Mesenteric fat pad (tissue), 1 donor: Measurements from ENCODE around the gene F2R. TPM values are rescaled to one million over a fixed set of nuclear protein-coding genes. Genes with fewer than 3 reads are reported as not detected.
"Not testable (repeated sequence)": the region's sequence is repeated elsewhere in the genome, so short reads cannot be mapped to it uniquely, and the experiment has no call there.

Experiments used
- DNase-seq: peaks from one replicate; pipeline ENCODE4 v3.0.0-alpha.2; 2020; ENCODE audit warnings: low spot score
- total RNA-seq: library from RNA; stranded (reverse); fragmentation: NEBNext Ultra II Directional; extraction: Animal tissue kit (Norgen Biotek cat#: 25700); gene quantifications from one replicate; pipeline ENCODE4 v1.2.1, GENCODE V29; 2021
- donor health status: DM: yes; HTN: yes; CAD: no.

The F2R gene
- total RNA-seq, 1 donor from 2014 or later = 4.9 TPM

DNA sequence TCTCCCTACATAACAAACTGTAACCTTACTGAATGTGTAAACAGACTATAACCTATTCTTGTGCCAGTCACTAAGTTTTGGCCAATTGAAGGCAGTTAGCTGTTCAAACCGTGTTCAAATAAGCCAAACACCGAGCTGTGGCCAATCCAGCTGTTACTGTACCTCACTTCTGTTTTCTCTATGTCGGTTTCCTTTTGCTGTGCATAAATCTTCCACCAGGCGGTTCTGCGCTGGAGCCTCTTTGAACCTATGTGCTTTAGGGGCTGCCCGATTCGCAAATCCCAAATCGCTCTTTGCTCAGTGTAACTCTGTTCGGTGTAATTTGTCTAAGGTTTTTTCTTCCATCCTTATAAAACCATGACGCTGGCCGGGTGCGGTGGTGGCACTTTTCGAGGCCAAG lies 31.8 kb downstream of the F2R start:
- no peak for DNase-seq

DNA sequence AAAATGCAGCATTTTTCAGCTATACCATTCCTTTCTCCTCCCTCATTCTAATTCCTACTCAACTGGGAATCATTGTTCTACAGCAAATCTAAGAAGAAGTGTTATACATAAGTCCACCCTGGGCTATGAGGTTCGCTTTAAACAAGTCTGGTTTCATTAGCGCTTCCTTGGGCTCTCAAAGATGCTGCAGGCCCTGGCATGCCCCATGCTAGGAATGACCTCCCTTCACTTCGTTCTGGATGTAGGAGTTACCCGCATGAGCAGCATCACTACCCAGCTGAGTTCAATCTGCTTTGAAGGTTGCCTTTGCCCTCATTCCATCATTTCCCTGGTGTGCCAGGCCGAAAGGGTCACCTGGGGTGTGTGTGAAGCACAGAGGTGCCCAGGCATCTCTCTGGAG lies 35.4 kb downstream of the F2R start:
- DNase-seq = no peak

DNA sequence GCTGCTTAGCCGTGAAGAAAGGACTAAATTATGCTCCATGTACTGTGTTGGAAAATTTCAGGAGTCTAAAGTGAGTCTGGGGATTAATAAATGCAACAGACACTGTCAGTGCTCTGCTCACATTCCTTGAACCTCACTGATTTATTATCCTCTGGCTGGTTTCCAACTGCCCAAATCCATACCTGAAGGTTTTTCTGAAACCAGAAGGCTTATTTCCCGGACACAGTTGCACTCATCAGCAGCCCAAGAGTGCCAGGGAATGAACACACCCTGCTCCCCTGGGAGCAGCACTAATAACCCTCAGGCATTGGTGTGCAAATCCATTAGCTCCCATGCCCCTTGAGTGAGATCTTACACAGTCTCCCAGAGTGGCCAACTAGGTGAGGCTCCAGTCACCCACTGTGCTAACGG lies 38.7 kb downstream of the F2R start:
- no peak for DNase-seq

DNA sequence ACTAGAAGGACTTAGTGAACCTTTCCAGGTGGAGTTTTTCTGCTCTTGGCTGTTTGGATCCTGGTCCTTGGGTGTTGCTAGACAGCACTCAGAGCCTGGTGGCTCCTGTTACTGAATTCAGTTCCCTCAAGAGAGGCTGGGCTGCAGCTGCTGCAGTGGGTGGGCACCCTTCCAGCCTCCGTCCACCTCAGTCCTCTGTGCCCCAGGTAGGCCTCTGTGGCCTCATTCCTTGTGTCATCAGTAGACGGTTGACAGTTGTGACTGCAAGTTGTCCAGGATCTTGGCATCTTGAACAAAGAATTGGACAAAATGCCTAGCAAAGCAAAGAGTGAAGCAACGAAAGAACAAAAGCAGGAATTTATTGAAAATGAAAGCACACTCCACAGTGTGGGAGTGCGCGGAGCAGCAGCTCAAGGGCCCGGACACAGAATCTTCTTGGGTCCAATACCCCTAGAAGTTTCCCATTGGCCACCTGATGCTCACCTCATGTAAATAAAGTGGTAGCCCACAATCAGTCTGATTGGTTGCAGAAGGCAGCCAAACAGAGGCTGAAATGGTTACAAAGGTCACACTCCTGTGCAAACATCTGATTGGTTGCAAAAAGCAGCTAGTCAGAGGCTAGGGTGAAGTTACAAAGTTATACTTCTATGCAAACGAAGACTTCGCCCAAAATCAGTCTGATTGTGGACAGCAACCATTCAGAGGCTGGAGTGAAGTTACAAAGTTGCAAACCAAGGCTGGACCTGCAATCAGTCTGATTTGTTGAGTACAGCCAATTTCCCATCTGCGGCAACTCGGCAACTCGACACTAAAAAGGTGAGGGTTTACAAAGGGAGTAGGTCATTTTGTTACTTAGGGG lies 40.1 kb downstream of the F2R start:
- no peak for DNase-seq

DNA sequence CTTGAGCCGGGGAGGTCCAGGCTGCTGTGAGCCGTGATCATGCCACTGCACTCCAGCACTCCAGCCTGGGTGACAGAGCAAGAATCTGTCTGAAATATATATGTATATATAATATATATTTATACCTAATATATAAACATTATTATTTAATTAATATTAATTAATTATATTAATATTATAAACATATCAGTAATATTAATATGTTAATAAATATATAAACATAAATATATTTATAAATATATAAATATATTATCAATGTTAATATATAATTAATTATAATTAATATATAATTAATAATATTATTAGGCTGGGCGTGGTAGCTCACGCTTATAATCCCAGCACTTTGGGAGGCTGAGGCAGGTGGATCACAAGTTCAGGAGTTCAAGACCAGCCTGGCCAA lies 41.1 kb downstream of the F2R start:
- no peak for DNase-seq

DNA sequence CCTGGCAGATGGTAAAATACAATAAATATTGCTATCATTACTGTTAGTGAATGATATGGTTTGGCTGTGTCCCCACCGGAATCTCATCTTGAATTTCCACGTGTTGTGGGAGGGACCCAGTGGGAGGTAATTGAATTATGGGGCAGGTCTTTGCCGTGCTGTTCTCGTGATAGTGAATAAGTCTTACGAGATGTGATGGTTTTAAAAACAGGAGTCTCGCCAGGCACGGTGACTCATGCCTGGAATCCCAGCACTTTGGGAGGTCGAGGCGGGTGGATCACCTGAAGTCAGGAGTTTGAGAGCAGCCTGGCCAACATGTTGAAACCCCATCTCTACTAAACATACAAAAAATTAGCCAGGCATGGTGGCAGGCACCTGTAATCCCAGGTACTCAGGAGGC lies 45.2 kb downstream of the F2R start:
- DNase-seq = not testable (repeated sequence)

DNA sequence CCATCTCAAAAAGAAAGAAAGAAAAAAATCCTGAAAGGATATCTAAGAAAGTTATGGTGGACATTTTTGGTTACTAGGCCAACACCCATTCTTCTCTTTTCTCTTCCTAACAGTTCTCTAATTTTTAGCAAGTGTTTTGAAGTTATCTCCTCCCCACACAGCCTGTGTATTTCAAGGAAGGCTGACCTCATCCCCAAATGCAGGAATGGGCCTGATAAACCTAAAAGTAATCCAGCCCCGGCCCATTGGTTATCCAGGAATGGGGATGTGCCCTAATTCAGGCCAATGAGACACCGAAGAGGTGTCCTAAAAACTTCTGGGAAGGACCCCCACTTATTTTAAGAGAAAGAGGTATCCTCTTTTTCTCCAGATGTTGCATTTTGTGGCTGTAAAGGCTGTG lies 46.6 kb downstream of the F2R start:
- no peak for DNase-seq

DNA sequence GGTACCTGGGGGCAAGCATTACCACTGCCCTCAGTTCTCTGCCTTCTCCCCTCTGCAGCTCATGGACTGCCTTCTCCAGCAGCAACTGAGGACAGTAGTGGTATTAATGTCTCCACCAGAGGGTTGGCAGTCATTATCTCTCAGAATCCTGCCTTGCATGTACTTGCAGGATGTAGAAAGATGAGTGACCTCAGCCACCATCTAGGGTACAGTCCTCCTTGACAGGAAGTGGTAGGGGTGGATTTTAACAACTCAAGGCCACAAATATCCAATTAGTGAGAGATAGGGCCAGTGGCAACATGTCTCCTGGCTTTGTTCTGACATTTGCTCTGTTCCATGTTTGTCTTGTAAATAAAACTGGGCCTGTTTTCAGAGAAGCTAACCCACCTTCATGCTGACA lies 47.2 kb downstream of the F2R start:
- DNase-seq = no peak

DNA sequence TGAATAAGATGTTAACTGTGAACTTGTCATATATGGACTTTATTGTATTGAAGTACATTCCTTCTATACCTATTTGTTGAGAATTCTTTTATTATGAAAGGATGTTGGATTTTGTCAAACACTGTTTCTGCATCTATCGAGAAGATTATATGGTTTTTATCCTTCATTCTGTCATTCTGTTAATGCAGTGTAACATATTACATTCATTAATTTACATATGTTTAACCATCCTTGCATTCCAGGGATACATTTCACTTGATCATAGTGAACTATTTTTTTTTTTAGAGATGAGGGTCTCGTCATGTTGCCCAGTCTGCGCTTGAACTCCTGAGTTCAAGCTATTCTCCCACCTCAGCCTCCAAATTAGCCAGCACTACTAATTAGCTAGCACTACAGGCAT lies 48.4 kb downstream of the F2R start:
- DNase-seq = no peak

DNA sequence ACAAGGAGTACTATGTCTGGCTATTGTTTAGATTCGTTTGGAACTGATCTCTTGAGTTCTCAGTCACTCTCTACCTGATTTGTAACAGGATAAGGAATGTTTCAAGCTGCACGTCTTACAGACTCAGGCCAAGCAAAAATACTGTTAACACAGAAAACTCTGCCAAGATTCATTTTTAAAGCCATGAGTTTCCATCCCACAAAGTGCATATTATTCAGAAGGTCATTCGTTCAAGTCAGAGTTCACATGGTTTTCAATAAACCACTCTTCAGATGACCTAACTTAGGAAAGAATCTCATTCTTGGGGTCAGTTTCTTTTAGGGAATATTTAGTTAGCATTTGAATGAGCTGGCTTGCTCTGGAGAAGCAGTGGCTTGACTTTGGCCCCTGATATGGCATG lies 49.3 kb downstream of the F2R start:
- DNase-seq = no peak

DNA sequence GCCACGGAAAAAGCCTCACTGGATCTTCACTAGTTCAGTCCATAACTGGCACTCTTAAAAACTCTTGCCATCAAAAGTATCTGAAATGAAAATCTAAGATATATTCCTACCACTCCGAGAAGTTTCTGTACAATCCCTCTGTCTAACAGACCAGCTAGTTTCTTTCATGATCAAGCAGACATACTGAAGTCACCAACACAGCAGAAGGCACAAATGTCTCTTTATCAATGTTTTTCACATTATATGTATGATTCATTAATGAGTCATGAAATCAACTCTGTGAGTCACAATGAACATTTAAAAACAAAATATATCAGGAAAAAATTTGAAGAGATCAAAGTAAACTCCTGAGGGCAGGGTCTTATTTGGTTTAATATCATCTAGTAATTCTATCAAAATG lies 50.8 kb downstream of the F2R start:
- DNase-seq = no peak

DNA sequence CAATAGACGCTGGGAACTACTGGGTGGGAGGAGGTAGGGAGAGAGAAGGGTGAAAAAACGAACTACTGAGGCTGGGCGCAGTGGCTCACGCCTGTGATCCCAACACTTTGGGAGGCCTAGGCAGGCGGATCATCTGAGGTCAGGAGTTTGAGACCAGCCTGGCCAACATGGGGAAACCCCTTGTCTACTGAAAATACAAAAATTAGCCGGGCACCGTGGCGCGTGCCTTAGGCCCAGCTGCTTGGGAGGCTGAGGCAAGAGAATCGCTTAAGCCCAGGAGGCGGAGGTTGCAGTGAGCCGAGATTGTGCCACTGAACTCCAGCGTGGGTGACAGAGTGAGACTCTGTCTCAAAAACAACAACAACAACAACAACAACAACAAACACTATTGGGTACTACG lies 55.1 kb downstream of the F2R start:
- DNase-seq = not testable (repeated sequence)

DNA sequence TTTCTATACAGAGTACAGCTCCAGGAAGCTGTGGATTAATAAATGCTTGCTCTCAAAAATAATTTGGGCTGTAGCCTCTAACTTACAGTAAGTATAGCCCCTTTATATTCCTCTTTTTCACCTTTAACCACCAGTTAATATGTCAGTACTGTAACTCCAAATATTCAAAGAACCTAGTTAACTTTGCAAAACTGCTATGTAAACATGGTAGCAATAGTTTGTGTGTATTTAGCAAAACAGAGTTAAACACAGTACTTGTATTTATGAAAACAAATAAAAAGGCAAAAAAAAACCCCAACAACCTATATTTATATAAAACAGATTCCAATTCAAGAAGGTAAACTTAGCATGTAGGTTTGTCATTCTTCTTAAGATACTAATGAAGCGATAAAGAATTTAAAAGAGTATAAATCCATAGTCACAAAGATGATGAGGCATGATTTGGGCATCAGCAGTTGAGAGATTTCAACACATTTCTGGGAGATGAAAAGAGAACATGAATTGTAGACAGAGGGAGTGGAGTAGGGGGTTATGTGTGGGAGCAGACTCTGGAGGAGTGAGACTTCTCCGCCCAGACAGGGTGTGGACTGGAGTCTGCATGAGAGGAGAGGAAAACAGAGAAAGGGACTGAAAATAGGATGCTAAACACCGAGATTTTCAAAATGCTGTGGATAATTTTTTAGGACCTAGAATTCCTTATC lies 55.9 kb downstream of the F2R start:
- peak; percentile 9 for DNase-seq

DNA sequence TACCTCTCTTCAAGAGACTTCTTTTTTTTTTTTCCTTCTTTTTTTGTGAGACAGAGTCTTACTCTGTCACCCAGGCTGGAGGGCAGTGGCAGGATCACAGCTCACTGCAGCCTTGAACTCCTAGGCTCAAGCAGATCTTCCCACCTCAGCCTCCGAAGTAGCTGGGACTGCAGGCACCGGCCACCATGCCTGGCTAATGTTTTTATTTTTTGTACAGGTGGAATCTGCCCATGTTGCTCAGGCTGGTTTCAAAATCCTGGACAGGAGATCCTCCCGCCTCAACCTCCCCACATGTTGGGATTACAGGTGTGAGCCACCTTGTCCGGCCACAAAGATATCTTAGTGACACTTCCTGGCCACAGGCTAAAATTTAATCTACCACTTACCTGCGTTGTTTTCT lies 60.0 kb downstream of the F2R start:
- peak; percentile 57 for DNase-seq

DNA sequence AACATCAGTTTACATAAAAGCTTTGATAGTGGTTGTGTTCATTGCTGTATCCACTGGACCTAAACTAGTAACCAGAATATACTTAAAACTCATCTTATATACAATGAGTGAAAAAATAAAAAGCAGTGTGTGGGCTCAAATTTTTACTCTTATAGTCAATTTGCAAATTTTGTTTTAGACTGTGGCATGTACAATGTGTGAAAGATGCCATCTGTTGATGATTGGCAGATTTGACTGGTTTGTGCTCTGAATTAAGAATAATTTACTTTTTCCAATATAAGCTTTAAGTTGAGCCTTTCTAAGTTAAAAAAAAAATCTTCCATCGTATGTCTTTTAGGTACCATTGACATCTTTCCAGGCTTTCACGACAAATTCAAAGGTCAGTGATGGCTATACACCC lies 60.5 kb downstream of the F2R start:
- DNase-seq = no peak

DNA sequence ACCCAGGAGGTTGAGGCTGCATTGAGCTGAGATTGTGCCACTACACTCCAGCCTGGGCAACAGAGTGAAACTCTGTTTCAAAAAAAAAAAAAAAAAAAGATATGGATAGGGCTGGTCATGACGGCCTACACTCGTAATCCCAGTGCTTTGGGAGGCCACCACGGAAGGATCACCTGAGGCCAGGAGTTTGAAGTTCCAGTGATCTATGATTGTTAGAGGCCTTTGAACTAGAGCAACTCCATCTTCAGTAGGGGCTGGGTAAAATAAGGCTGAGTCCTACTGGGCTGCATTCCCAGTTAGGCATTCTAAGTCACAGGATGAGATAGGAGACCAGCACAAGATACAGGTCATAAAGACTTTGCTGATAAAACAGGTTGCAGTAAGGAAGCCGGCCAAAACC lies 64.7 kb downstream of the F2R start:
- not testable (repeated sequence) for DNase-seq

DNA sequence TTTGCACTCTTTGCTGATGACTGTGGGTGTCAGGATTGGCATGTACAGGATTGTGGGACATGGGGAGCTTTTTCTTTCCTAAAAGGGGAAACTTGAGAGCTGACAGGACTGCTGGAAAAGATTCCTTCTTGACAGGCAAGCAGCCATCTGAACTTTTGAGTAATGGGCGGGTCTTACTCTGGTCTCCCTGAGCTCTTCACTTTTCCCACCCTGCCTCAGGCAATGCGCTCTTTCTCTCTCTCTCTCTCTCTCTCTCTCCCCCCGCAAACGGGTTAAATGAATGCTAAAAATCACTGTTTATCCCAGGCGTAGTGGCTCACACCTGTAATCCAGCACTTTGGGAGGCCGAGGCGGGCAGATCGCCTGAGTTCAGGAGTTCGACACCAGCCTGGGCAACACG lies 65.8 kb downstream of the F2R start:
- DNase-seq = no peak

DNA sequence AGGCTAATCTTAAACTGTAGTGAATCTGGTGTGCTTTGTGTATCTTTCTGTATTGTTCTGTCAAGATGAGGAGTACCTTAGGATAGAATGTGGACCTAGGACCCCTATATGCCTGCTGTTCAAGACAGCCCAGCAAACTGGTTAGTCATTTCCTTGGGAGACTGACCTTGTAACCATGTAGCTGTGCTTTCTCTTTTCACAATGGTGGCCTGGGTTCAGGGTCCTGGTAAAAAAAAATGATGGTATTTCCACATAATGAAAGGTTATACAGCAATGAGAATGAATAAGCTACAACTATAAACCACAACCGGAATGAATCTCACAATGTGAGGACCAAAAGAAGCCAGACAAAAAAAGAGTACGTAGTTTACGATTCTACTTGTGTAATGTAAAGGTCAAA lies 66.5 kb downstream of the F2R start:
- DNase-seq = no peak

Other genes with a start within 250 kb of the F2R start
- gene F2RL2, start 92.7 kb upstream of the F2R start, total RNA-seq = 0.10 TPM
- 1.9 TPM for gene F2RL1, start 102.9 kb downstream of the F2R start, total RNA-seq
- gene S100Z, start 133.9 kb downstream of the F2R start, total RNA-seq = 0.90 TPM
- gene CRHBP, start 236.9 kb downstream of the F2R start, total RNA-seq = 4.9 TPM